GM23248 (cell line): ENCODE results near the gene EML6.

Experiments
- EZH2 ChIP-seq: fragments of 200-600 bp; sonication (generic); IDR thresholded peaks from 2 replicates; pipeline ENCODE4 v1.6.1; 2018; ENCODE audit warnings: antibody characterized with exemption, mild to moderate bottlenecking; ENCODE audit not compliant: insufficient read depth, poor library complexity, severe bottlenecking
- EZH2phosphoT487 ChIP-seq: fragments of 200-600 bp; sonication (generic); IDR thresholded peaks from 2 replicates; pipeline ENCODE4 v1.6.1; 2018; ENCODE audit warnings: antibody characterized with exemption, moderate library complexity, mild to moderate bottlenecking, low read depth; ENCODE audit not compliant: insufficient read depth

GRCh38 chr2:54902763-54903162 is 179.3 kb downstream of the EML6 start:
- TF ChIP-seq EZH2 (no peak), EZH2phosphoT487 (no peak)
